Measurements from ENCODE around the gene CACNA1G. TPM values are rescaled to one million over a fixed set of nuclear protein-coding genes. Genes with fewer than 3 reads are reported as not detected.

CACNA1G gene
- total and polyA plus RNA-seq, 9 donors: 1.0 to 39.1 (median 4.7) TPM

DNA sequence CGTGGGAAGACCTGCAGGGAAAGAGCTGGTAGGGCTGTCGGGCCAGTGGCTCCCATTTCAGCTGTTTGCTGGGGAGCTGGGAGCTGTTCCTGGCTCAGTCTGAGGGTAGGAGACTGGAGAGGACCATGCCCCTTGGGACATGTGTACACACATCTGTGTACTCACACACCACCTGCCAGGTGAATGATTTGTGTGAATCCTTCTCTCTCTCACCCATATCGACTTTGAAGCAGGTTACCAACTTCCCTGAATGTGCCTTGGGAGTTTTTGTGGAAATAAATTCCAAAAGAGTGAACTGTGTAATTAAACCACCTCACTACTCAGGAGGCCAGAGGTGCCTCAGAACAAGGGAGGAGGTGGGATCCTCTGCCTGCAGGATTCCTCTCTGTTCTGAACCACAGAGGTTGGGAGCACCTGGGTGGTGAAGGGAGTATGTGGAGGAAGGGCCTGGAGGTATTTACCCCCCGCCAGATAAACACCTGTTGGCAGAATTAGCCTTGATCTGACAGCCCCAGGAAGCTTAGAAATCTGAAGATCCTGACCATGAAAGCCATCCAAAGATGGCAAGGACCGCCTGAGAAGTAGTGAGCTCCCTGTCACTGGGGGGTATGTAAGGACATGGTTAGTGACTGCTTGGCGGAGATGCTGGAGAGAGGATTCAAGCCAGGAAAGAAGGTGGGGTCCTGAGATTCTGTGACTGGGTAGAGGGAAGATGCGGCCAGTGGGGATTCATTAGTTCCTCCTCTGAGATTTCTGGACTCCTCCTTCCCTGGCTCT, 77.5 kb downstream of the CACNA1G start:
- no peaks in the 10 kb centered on the region for H3K9me3 ChIP-seq
- no peaks in the 10 kb centered on the region for H3K36me3 ChIP-seq
- DNase-seq: peak in 1 of 5 donors; percentile 9
- TF ChIP-seq POLR2A (IDR thresholded peaks at IDR 0.05) (no peak), EP300 (IDR thresholded peaks at IDR 0.05) (no peak)
- TF ChIP-seq, protein P1, sequence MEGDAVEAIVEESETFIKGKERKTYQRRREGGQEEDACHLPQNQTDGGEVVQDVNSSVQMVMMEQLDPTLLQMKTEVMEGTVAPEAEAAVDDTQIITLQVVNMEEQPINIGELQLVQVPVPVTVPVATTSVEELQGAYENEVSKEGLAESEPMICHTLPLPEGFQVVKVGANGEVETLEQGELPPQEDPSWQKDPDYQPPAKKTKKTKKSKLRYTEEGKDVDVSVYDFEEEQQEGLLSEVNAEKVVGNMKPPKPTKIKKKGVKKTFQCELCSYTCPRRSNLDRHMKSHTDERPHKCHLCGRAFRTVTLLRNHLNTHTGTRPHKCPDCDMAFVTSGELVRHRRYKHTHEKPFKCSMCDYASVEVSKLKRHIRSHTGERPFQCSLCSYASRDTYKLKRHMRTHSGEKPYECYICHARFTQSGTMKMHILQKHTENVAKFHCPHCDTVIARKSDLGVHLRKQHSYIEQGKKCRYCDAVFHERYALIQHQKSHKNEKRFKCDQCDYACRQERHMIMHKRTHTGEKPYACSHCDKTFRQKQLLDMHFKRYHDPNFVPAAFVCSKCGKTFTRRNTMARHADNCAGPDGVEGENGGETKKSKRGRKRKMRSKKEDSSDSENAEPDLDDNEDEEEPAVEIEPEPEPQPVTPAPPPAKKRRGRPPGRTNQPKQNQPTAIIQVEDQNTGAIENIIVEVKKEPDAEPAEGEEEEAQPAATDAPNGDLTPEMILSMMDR (IDR thresholded peaks at IDR 0.05): no peak
- H3K4me1 ChIP-seq (ENCODE audit: insufficient read depth): peaks cover 21% of the 10 kb centered on the region
- H3K27ac ChIP-seq: no peak overlapping the region
- intact Hi-C loops (cut with DNase I): loop anchor here in 2 of 4 donors (5.0 to 10.0 kb wide), 2 partner anchors 44 to 47 kb away; no protein-coding TSS in a partner anchor
- no peak overlapping the region for H3K4me3 ChIP-seq
- no peaks in the 10 kb centered on the region for H3K27me3 ChIP-seq
- WGBS, 3 donors: 86 to 92% (median 92%) methylated on average over 7 of the region's 7 CpGs

DNA sequence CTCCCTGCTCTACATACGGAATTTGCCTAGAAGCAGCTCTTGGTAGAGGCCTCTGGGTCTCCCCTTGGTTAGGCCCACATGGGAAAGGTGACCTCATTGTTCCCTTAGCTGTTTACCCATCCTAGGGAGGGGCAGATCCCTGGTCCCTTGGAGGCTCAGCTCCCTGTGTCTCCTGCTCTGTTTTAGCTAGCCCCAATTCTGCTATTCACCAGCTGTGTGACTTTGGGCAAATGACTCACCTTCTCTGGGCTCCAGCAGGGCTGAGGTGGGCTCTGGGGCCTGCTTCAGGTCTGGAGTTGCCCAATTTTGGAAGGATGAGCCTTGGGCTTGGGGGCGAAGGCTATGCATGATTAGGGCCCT, 78.1 kb downstream of the CACNA1G start:
- H3K4me3 ChIP-seq: no peak overlapping the region
- TF ChIP-seq EP300 (IDR thresholded peaks at IDR 0.05): no peak
- TF ChIP-seq, protein P1 (IDR thresholded peaks at IDR 0.05): no peak
- DNase-seq: no peak
- no peak overlapping the region for H3K27ac ChIP-seq
- no peaks in the 10 kb centered on the region for H3K9me3 ChIP-seq
- 63 to 72% (median 69%) methylated on average over 2 of the region's 2 CpGs for WGBS, 3 donors
- H3K4me1 ChIP-seq (ENCODE audit: insufficient read depth): peaks cover 21% of the 10 kb centered on the region
- H3K36me3 ChIP-seq: no peaks in the 10 kb centered on the region
- no peaks in the 10 kb centered on the region for H3K27me3 ChIP-seq
- intact Hi-C loops (cut with DNase I): loop anchor here in 2 of 4 donors (5.0 to 10.0 kb wide), 2 partner anchors 44 to 46 kb away; no protein-coding TSS in a partner anchor

DNA sequence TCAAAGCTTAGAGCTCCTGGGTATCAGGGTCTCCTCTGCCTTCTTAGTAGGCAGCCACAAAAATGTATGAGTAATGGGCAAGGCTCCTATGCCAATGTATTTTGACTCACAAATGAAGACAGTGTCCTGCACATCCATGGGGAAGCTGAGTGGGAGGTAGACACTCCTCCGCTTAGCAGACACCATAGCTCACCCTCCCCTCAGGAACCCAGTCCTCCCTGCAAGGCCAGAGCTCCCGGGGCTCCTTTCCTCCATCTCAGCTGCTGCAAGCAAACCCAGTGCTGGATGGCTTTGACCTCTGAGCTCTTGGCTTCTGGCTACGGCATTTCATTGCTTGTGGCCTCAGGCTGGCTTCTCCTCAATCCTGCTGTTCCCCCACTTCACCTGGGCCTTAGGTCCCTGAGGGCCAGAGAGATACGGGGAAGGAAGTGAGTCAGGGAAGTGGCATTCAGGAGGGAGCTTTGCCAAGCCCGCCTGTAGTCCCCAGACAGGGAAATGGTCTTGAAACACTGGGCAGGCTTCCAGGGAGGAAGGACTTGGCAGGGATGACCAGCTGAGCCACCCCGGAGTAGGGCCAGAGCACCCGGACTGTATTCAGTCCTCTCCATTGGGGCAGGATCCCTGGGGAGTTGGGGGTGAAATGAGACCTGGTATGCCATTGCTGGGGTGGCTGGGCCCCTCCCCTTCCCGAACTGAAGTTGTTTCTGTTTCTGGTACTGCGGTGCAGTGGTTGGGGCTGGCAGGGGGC, 78.6 kb downstream of the CACNA1G start:
- Histone ChIP-seq H3K9me3 (no peaks in the 10 kb centered on the region), H3K27ac (no peak overlapping the region), H3K4me3 (no peak overlapping the region), H3K4me1 (ENCODE audit: insufficient read depth) (peaks cover 21% of the 10 kb centered on the region), H3K36me3 (no peaks in the 10 kb centered on the region), H3K27me3 (no peaks in the 10 kb centered on the region)
- TF ChIP-seq, protein P1 (IDR thresholded peaks at IDR 0.05): no peak
- no peak for TF ChIP-seq EP300 (IDR thresholded peaks at IDR 0.05)
- TF ChIP-seq POLR2A (IDR thresholded peaks at IDR 0.05): no peak
- DNase-seq: peak; percentile 91 to 96 (median 94)
- intact Hi-C loops (cut with DNase I): loop anchor here in 2 of 4 donors (5.0 to 10.0 kb wide), 2 partner anchors 43 to 46 kb away; no protein-coding TSS in a partner anchor
- WGBS, 3 donors: 1 to 6% (median 5%) methylated on average over 9 of the region's 9 CpGs

DNA sequence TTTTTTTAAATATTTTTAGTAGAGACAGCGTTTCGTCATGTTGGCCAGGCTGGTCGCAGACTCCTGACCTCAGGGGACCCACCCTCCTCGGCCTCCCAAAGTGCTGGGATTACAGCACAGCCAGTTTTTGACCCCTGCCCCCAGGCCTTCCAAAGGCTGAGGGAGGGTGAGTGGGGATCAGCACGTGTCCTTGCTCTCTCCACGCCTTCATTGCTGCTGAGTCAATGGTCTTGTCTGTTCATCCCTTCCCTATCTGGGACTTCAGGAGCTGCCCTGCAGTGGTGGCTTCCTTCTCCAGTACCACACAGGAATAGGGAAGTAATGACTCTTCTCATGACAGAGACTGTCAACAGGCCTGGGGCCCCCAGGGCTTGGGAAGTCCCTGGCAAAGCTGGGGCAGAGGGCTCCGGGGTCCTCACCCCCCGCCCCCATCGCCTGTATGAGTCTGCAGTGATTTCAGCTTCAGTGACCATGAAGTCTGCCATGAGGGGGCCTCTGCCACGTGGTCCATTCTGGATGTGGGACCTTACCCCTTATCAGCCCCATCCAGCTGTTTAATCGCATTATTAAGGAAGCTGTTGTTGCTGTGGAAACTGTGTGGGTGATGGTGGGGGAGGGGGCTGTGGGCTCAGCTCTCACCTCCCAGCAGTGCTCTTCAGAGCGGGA, 80.3 kb downstream of the CACNA1G start:
- Histone ChIP-seq H3K9me3 (no peaks in the 10 kb centered on the region), H3K27ac (no peak overlapping the region), H3K27me3 (no peaks in the 10 kb centered on the region), H3K4me1 (ENCODE audit: insufficient read depth) (peaks cover 17% of the 10 kb centered on the region), H3K4me3 (no peak overlapping the region), H3K36me3 (no peaks in the 10 kb centered on the region)
- DNase-seq: no peak
- WGBS, 3 donors: 51 to 62% (median 53%) methylated on average over 12 of the region's 12 CpGs
- no peak for TF ChIP-seq POLR2A (IDR thresholded peaks at IDR 0.05)
- intact Hi-C loops (cut with DNase I): no loop called here
